ENCODE results near the gene ARIH2.

The ARIH2 gene

DNA sequence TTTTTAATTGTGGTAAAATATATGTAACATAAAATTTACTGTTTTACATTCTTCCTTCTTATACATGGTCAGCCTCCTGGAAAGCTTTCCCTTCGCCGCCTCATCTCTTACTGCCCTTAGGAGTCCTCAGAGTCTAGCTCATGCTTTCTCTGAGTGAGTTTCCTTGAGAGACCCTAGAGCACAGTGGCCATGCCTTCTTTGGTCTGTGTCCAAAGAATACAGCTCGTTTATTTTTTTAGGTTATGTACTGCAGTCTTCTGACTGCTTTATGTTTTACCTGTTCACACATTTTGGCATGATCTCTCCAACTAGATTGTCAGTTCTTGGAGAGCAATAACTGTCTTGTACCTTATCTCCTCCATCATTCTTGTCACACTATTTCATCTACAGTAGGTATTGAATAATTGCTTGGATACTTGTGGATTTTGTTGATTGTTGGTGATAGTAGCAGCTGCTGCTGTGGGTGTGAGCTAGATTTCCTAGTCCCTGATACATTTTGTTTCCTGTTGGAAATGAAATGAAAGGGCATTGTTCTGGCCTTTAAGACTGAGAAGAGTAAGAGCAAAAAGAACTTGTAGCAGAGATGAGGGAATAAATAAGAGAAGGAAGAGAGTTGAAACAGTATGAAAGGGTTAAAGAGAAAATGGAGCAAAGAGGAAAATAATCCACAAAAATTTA lies 10.9 kb downstream of the ARIH2 start:
- no peak for DNase-seq

GRCh38 chr3:48930590-48930989 lies 11.9 kb downstream of the ARIH2 start:
- DNase-seq = no peak

- no peak for DNase-seq
Observed at GRCh38 chr3:48931944-48932580, 13.4 kb downstream of the ARIH2 start.

- DNase-seq = no peak
Observed at GRCh38 chr3:48934333-48934991, 15.8 kb downstream of the ARIH2 start.

- no peak for DNase-seq
Observed at GRCh38 chr3:48935530-48935929, 16.9 kb downstream of the ARIH2 start.

GRCh38 chr3:48938156-48938555 lies 19.5 kb downstream of the ARIH2 start:
- DNase-seq = no peak

DNA sequence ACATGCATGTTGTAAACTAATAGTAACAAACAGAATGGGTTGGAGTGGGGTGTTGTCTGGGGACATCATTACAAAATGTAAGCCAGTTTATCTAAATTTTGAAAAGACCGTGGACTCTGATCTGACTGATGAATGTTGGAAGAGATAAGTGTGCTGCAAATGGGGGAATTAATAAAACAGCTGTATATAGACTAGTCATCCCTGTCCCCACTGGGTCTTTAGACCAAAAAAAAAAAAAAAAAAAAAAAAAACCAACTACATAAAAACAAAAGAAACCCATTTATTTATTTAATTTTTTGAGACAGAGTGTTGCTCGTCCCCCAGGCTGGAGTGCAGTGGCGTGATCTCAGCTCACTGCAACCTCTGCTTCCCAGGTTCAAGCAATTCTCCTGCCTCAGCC lies 20.0 kb downstream of the ARIH2 start:
- DNase-seq = no peak

DNA sequence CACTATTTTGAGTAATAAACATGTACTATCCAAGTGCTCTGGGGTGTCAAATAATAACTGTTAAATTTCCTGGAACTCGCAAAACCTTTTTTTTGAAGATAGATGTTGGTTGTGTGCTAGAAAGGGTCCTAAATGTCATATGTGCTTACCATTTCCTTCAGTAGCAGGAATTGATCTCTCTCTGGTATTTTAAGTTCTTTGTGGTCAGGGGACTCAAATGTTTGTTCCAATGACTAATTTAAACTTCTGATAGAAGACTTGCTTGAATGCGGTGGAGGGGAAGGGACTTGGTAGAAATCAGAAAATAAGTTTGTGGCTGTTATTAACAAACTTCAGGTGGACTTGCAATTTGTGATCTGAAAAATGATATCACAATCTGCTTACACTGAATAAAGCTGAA lies 26.8 kb downstream of the ARIH2 start:
- no peak for DNase-seq

- DNase-seq = no peak
Observed at GRCh38 chr3:48945891-48946549, 27.4 kb downstream of the ARIH2 start.

DNA sequence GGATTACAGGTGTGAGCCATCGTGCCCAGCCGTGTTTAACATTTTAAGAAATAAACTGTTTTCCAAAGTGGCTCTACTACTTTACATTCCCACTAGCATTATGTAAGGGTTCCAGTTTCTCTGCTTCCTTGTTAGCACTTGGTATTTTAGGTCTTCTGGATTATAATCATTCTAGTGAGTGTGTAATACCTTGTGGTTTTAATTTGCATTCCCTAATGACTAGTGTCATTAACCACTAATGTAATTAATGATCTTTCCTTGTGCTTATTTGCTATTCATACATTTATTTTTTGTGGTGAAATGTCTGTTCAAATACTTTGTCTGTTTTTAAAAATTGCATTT lies 30.7 kb downstream of the ARIH2 start:
- no peak for DNase-seq

GRCh38 chr3:48950051-48950450 lies 31.4 kb downstream of the ARIH2 start:
- no peak for DNase-seq

DNA sequence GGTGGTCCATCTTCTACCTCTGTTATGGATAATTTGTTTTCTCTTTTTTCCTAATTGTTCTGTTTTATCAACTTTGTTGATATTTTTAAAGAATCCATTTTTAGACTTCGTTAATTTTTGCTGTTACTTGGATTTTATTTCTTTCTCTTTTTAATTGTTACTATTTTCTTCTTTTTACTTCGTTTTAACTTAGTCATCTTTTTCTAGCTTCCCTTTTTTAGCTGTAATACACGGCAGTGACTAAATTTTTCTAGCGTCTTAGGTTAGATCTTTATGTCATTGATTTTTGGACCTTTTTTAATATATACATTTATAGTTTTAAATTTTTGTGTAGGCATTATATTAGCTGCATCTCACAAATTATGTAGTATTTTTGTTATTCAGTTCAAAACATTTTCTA lies 33.1 kb downstream of the ARIH2 start:
- DNase-seq = no peak

DNA sequence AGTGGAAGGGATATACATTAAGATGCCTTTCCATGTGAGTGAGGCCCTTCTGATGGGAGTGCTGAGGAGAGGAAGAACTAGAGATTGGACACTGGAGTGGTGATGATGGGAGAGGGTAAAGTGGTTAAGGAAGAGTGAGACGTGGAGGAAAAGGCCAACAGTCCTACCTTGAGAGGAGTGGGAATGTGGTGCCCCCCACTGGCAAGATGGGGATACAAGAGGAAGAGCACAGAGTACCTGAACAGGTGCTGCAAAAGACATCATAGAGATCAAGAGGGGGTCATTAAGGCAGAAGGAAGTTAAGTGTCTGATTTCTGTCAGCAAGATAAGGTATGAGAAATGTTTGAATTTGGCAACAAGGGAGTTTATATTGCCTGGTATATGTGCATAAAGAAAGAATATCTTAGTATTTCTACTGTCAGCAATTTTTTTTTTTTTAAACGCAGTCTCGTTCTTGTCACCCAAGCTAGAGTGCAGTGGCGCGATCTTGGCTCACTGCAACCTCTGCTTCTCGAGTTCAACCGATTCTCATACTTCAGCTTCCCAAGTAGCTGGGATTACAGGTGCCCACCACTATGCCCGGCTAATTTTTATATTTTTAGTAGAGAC lies 34.0 kb downstream of the ARIH2 start:
- DNase-seq = no peak

GRCh38 chr3:48957006-48957705 lies 38.5 kb downstream of the ARIH2 start:
- DNase-seq = no peak

- DNase-seq = no peak
Observed at GRCh38 chr3:48960841-48961413, 42.3 kb downstream of the ARIH2 start.

DNA sequence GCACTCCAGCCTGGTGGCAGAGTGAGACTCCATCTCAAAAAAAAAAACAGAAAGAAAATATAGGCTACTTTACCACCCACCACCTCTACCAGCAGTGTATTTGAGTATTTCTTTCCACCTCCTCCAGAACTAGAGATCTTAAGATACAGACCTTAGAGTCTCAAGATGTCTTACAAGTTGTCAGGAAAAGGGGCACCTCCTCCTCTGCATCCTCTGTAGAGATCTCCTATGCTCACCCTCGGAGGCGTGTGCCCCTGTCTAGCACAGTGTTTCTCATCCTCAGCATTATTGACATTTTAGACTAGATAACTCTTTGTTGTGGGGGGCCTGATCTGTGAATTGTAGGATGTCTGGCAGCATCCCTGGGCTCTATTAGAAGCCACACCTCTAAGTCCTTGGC lies 43.7 kb downstream of the ARIH2 start:
- no peak for DNase-seq

DNA sequence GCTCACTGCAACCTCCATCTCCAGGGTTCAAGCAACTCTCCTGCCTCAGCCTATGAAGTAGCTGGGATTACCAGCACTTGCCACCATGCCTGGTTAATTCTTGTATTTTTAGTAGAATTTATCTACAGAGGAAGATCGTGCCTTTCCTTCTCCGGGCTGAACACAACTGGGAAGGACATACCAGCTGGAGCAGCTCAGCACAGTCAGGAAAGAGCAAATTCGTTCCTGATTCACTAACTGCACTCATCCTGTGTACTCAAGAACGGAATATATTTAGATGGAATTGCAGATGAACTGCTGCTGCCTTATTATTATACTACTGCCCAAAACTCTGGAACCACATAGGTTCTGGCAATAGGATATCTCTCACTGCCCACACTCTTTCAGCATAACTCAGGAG lies 44.3 kb downstream of the ARIH2 start:
- DNase-seq = no peak

- DNase-seq = no peak
Observed at GRCh38 chr3:48963591-48963990, 44.9 kb downstream of the ARIH2 start.

GRCh38 chr3:48966367-48966766 lies 47.7 kb downstream of the ARIH2 start:
- no peak for DNase-seq

DNA sequence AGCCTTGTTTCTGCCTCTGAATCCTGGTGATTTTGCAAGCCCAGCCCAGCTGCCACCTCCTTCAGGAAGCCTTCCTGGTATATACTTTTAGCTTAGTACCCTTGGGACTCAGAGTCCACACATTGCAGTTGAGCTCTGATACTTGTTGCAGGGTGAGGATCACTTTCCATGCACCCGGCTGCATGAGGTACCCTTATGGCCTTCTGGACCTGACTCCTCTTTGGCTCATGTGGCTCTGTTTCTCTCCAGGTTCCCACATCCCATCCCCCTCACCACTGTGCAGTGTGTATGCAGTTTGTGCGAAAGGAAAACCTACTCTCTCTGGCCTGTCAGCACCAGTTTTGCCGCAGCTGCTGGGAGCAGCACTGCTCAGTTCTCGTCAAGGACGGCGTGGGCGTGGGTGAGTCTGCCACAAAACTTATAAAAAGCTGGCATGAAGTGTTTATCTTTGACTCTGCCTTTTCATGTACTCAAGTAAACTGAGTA lies 48.3 kb downstream of the ARIH2 start:
- DNase-seq = no peak

DNA sequence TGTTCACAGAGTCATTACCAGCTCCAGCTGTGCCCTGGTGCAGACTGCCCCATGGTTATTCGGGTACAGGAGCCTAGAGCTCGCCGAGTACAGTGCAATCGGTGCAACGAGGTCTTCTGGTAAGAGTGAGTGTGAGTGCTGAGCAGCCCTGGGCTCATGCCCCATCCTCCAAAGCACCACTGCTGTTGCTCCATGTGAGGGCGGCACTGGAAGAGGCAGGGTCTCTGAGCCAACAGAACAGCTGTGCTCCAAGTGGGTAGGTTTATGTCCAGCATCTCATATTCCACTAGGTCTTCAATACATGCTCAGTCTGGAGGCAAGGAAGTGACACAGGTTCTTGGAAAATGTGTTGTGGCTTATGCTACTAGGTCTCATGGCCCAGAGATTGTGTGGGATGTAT lies 51.9 kb downstream of the ARIH2 start:
- no peak for DNase-seq

DNA sequence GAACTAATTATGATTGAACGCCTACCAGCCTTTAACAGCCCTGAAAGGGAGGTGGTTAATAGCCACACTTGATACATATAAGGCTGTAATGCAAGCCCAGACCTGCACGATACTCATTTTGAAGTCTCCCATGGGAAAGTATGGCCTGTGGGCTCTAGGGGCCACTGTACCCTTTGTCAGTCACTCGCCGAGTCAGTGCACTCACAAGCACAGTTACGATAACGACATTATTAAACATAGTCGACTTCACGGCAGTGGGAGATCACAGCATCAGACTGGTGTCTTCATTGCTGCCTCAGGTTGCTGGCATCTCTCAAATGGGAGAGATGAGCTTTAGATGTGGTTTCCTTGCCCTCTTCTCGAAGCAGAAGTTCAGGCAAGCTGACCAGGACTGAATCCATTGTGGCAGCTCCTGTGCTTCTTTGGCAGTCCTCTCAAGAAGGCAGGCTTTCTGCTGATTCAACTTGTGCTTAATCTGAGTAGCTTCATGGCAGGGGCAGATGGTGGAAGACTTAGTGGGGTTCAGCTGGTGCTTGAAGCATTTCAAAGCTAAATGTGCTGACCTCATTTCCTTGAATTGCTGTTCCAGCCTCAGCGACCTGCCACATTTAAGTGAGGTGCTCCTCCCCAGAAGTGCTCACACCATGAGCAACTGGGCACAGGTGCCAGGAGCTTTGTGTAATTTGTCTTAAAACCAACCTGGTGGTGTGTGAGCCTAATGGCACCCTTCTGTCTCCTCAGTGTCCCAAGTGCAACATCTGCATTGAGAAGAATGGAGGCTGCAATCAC lies 55.6 kb downstream of the ARIH2 start:
- no peak for DNase-seq
